OCI-LY3 (cell line): ENCODE results near the gene NRDC.

Source experiments
- H2AFZ ChIP-seq: fragments of 200-600, 300-600 bp; shearing (Covaris generic); 2 replicates; pipeline ENCODE4 v1.6.0; 2014; ENCODE audit warnings: antibody characterized with exemption, low read depth, low read length
- H3K27ac ChIP-seq: fragments of 200-600, 300-600 bp; sonication (generic); 2 replicates; pipeline ENCODE4 v1.5.1; 2014; ENCODE audit warnings: mild to moderate bottlenecking, low read length, moderate library complexity, mixed read lengths
- H3K27me3 ChIP-seq: fragments of 200-600, 300-600 bp; sonication (generic); 2 replicates; pipeline ENCODE4 v1.6.1; 2014; ENCODE audit warnings: low read depth, low read length, mixed read lengths
- H3K36me3 ChIP-seq: fragments of 200-600, 300-600 bp; sonication (generic); replicated peaks from 2 replicates; pipeline ENCODE3; 2014; ENCODE audit warnings: low read depth, low read length, mixed read lengths
- H3K4me1 ChIP-seq: fragments of 300-600, 200-600 bp; sonication (generic); 2 replicates; pipeline ENCODE4 v1.6.1; 2014; ENCODE audit warnings: low read length, mixed read lengths
- H3K4me2 ChIP-seq: fragments of 200-600, 300-600 bp; sonication (generic); 2 replicates; pipeline ENCODE4 v1.6.1; 2014; ENCODE audit warnings: low read length, mixed read lengths
- H3K4me3 ChIP-seq: fragments of 300-600, 200-600 bp; sonication (generic); 2 replicates; pipeline ENCODE4 v1.5.1; 2014; ENCODE audit warnings: antibody characterized with exemption, mild to moderate bottlenecking, low read length, moderate library complexity
- H3K79me2 ChIP-seq: fragments of 300-600, 200-600 bp; shearing (Covaris generic); 2 replicates; pipeline ENCODE4 v1.6.1; 2014; ENCODE audit warnings: mild to moderate bottlenecking, low read length, mixed read lengths
- H3K9ac ChIP-seq: fragments of 300-600, 200-600 bp; shearing (Covaris generic); 2 replicates; pipeline ENCODE4 v1.6.0; 2014; ENCODE audit warnings: mild to moderate bottlenecking, low read length, moderate library complexity
- H3K9me3 ChIP-seq: fragments of 200-600, 300-600 bp; shearing (Covaris generic); 2 replicates; pipeline ENCODE4 v1.6.1; 2014; ENCODE audit warnings: low read length, mixed read lengths; ENCODE audit not compliant: insufficient read depth
- H4K20me1 ChIP-seq: fragments of 200-600, 300-600 bp; sonication (generic); 2 replicates; pipeline ENCODE4 v1.6.1; 2016; ENCODE audit warnings: low read length, mixed read lengths; ENCODE audit not compliant: insufficient read depth
- CTCF ChIP-seq: fragments of 200-600, 300-600 bp; sonication (generic); IDR thresholded peaks from 2 replicates; pipeline ENCODE4 v1.5.1; 2014; ENCODE audit warnings: antibody characterized with exemption, low read length, low read depth
- EZH2phosphoT487 ChIP-seq: fragments of 200-600 bp; shearing (Covaris generic); IDR thresholded peaks from 2 replicates; pipeline ENCODE4 v1.6.1; 2018; ENCODE audit warnings: antibody characterized with exemption, mixed run types, low read depth

The NRDC gene

GRCh38 chr1:51788938-51789337 is 89.6 kb downstream of the NRDC start:
- peaks cover 56% of the 10 kb centered on the region for H3K36me3 ChIP-seq
- TF ChIP-seq EZH2phosphoT487 = no peak
- no peaks in the 10 kb centered on the region for H3K79me2 ChIP-seq
- no peaks in the 10 kb centered on the region for H3K27me3 ChIP-seq
- H3K4me3 ChIP-seq = no peak overlapping the region
- H2AFZ ChIP-seq = no peak overlapping the region
- no peaks in the 10 kb centered on the region for H4K20me1 ChIP-seq
- H3K27ac ChIP-seq = no peak overlapping the region
- no peaks in the 10 kb centered on the region for H3K9me3 ChIP-seq
- no peak overlapping the region for H3K4me2 ChIP-seq
- H3K9ac ChIP-seq = no peak overlapping the region
- H3K4me1 ChIP-seq = no peaks in the 10 kb centered on the region

- Histone ChIP-seq H3K9me3 (no peaks in the 10 kb centered on the region), H3K27me3 (no peaks in the 10 kb centered on the region), H3K36me3 (peaks cover 35% of the 10 kb centered on the region), H2AFZ (no peak overlapping the region), H4K20me1 (no peaks in the 10 kb centered on the region), H3K4me3 (no peak overlapping the region), H3K9ac (no peak overlapping the region), H3K4me2 (no peak overlapping the region), H3K27ac (no peak overlapping the region), H3K79me2 (no peaks in the 10 kb centered on the region), H3K4me1 (no peaks in the 10 kb centered on the region)
- no peak for TF ChIP-seq EZH2phosphoT487
- TF ChIP-seq CTCF = no peak
Observed at GRCh38 chr1:51784997-51785421, 93.5 kb downstream of the NRDC start.

GRCh38 chr1:51780927-51781326 is 97.6 kb downstream of the NRDC start:
- Histone ChIP-seq H2AFZ (no peak overlapping the region), H3K27ac (no peak overlapping the region), H4K20me1 (no peaks in the 10 kb centered on the region), H3K4me3 (no peak overlapping the region), H3K27me3 (no peaks in the 10 kb centered on the region), H3K79me2 (no peaks in the 10 kb centered on the region), H3K9ac (no peak overlapping the region), H3K36me3 (peaks cover 7% of the 10 kb centered on the region), H3K9me3 (no peaks in the 10 kb centered on the region), H3K4me2 (no peak overlapping the region), H3K4me1 (peaks cover 8% of the 10 kb centered on the region)
- TF ChIP-seq CTCF = no peak
- TF ChIP-seq EZH2phosphoT487 = no peak

GRCh38 chr1:51776408-51776807 is 102.1 kb downstream of the NRDC start:
- H3K4me2 ChIP-seq = no peak overlapping the region
- H3K79me2 ChIP-seq = no peaks in the 10 kb centered on the region
- peaks cover 8% of the 10 kb centered on the region for H3K4me1 ChIP-seq
- no peaks in the 10 kb centered on the region for H4K20me1 ChIP-seq
- H3K36me3 ChIP-seq = peaks cover 10% of the 10 kb centered on the region
- no peak overlapping the region for H3K9ac ChIP-seq
- no peak overlapping the region for H3K4me3 ChIP-seq
- H3K27me3 ChIP-seq = no peaks in the 10 kb centered on the region
- no peaks in the 10 kb centered on the region for H3K9me3 ChIP-seq
- no peak overlapping the region for H2AFZ ChIP-seq
- no peak overlapping the region for H3K27ac ChIP-seq
- TF ChIP-seq EZH2phosphoT487 = no peak

GRCh38 chr1:51768971-51769588 is 109.4 kb downstream of the NRDC start:
- H3K9ac ChIP-seq = no peak overlapping the region
- TF ChIP-seq EZH2phosphoT487 (no peak), CTCF (peak; percentile 69)
- no peak overlapping the region for H3K4me3 ChIP-seq
- H3K27ac ChIP-seq = no peak overlapping the region
- H3K27me3 ChIP-seq = no peaks in the 10 kb centered on the region
- H3K9me3 ChIP-seq = no peaks in the 10 kb centered on the region
- no peaks in the 10 kb centered on the region for H4K20me1 ChIP-seq
- H3K4me1 ChIP-seq = no peaks in the 10 kb centered on the region
- no peak overlapping the region for H3K4me2 ChIP-seq
- peaks cover 14% of the 10 kb centered on the region for H3K36me3 ChIP-seq
- no peak overlapping the region for H2AFZ ChIP-seq
- no peaks in the 10 kb centered on the region for H3K79me2 ChIP-seq
